ENCODE results near the gene FECH.

GRCh38 chr18:57619876-57620275, 33.4 kb upstream of the FECH start:
- TF ChIP-seq CTCF (conservative IDR thresholded peaks at IDR 0.05 in 1 of 2, IDR thresholded peaks at IDR 0.05 in 1 of 2; ENCODE audit: extremely low read depth in 1 of 2, insufficient read depth in 1 of 2, low read depth in 1 of 2, low read length in 2 of 2) (no peak), EZH2 (IDR thresholded peaks at IDR 0.05; ENCODE audit: borderline replicate concordance, low read length) (no peak)

Measured in mammary epithelial cell (primary cell).